ENCODE measurements around the gene EHD1. TPM values are rescaled to one million over a fixed set of nuclear protein-coding genes. Genes with fewer than 3 reads are reported as not detected.
A peak's percentile ranks its signal among the peaks of the same experiment; 100 is the strongest.

EHD1 gene
- total RNA-seq, 4 donors from 2014 or later = 29.5 to 44.0 (median 31.8) TPM

DNA sequence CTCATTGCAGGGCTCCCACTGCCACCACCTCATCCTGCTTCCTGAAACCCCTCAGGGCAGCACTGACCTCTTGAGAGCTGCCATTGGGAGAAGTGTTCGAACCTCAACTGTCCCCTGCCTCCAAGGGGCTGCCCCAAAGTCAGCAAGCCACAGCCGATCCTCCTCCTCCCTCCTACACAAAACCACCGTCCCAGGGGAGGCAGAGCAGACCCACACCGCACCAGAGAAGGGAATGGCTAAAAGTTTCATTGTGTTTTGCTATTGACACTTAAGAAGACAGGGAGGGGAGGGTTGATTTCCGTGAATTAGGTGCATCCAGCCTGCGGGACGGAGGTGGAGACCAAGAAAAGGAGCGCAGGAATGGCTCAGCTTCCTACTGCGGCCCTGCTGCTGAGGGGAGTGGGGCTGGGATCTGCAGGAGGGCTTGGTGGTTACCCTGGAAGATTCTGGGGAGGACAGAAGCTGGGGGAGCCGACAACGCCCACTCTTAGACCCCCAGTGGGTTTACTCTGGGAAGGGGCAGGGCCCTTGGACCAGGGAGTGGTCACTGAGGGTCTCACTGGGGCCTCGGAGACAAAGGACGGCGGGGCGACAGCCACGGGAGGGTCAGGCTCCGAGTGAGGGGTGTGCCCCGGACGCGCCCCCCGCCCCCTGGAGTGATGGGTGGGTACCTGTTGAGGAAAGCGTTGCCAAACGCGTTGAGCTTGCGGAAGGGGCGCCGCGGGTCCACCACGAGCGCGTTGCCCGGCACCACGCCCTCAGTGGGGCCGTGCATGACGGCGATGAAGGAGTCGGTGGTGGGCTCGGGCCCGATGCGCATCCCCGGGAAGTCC lies 815 bp downstream of the EHD1 start:
- H3K4me1 ChIP-seq = peaks cover 37 to 78% (median 57%) of the 10 kb centered on the region in 3 donors
- peak overlapping the region; percentile 88 to 96 (median 90) for H3K27ac ChIP-seq
- intact Hi-C loops (cut with DNase I) = no loop called here
- TF ChIP-seq POLR2A (IDR thresholded peaks at IDR 0.05) (peak in 1 of 4 donors; percentile 10), CTCF (IDR thresholded peaks at IDR 0.05) (no peak)
- H3K27me3 ChIP-seq = no peaks in the 10 kb centered on the region
- DNase-seq = no peak
- H3K36me3 ChIP-seq = peaks cover 0 to 23% (median 7%) of the 10 kb centered on the region in 3 donors
- 0 to 2% methylated on average over 5 to 8 of the region's 41 CpGs for WGBS, 2 donors
- peak overlapping the region; percentile 79 to 96 (median 82) for H3K4me3 ChIP-seq
- no peaks in the 10 kb centered on the region for H3K9me3 ChIP-seq

DNA sequence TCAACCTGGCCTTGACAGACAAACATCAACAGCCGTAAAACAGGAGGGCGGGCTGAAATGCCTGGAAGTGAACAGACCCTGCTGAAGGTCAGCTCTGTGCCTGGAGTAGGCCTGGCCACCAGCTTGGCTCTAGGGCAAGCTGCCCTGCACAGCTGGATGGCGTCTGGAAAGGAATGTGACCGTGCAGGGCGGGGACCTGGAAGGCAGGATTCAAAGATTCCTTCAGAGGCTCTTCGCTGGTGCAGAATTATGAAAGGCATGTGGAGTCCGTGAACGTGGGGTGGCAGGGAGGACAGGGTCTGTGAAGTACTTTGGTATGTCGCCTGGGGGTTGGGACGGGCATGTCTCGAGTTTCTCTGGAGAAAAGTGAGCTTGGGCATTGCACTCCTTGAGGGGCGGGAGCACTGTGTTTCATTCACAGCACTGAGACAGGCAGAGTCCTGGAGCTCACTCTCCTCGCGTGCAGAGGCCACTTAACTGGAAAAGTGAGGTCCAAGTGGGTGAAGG lies 1.5 kb downstream of the EHD1 start:
- Histone ChIP-seq H3K4me1 (peaks cover 37 to 85% (median 62%) of the 10 kb centered on the region in 3 donors), H3K4me3 (peak overlapping the region; percentile 79 to 96 (median 82)), H3K9me3 (no peaks in the 10 kb centered on the region), H3K27ac (peak overlapping the region; percentile 88 to 96 (median 90)), H3K36me3 (peaks cover 0 to 30% (median 7%) of the 10 kb centered on the region in 3 donors), H3K27me3 (no peaks in the 10 kb centered on the region)
- DNase-seq = no peak
- no peak for TF ChIP-seq CTCF (IDR thresholded peaks at IDR 0.05)
- no peak for TF ChIP-seq POLR2A (IDR thresholded peaks at IDR 0.05)
- intact Hi-C loops (cut with DNase I) = no loop called here
- 6 to 24% methylated on average over 9 to 11 of the region's 14 CpGs for WGBS, 2 donors

DNA sequence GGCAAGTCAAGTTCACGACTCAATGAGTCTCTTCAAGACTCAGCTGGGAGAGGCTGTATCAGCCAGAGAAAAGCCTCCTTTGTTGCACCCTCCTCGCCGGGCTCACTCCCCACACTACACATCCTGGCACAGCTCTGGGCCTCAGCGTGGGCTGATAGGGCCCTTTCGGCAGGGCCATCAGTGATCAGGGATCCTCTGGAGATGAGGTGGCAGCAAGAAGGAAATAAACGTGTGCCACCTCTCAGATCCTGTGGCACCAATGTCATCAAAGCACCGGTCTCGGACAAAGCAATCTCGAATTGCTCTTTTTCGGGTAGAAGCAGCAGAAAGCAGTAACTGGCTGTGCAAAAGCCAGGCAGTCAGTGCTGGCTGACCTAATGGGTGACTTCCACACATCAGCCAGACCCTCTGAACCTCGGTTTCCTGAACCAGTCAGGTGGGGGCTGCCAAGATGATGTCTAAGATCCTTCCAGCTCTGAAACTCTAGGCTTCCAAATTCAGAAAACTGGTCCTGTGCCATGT lies 2.1 kb downstream of the EHD1 start:
- H3K36me3 ChIP-seq = peaks cover 0 to 36% (median 11%) of the 10 kb centered on the region in 3 donors
- WGBS, 2 donors = 39 to 40% methylated on average over 5 to 11 of the region's 11 CpGs
- H3K4me1 ChIP-seq = peaks cover 43 to 85% (median 66%) of the 10 kb centered on the region in 3 donors
- no peaks in the 10 kb centered on the region for H3K9me3 ChIP-seq
- H3K27ac ChIP-seq = peak overlapping the region; percentile 88 to 96 (median 90)
- intact Hi-C loops (cut with DNase I) = no loop called here
- no peaks in the 10 kb centered on the region for H3K27me3 ChIP-seq
- DNase-seq = no peak
- peak overlapping the region; percentile 79 to 96 (median 82) for H3K4me3 ChIP-seq
- TF ChIP-seq POLR2A (IDR thresholded peaks at IDR 0.05) = no peak
- no peak for TF ChIP-seq CTCF (IDR thresholded peaks at IDR 0.05)

DNA sequence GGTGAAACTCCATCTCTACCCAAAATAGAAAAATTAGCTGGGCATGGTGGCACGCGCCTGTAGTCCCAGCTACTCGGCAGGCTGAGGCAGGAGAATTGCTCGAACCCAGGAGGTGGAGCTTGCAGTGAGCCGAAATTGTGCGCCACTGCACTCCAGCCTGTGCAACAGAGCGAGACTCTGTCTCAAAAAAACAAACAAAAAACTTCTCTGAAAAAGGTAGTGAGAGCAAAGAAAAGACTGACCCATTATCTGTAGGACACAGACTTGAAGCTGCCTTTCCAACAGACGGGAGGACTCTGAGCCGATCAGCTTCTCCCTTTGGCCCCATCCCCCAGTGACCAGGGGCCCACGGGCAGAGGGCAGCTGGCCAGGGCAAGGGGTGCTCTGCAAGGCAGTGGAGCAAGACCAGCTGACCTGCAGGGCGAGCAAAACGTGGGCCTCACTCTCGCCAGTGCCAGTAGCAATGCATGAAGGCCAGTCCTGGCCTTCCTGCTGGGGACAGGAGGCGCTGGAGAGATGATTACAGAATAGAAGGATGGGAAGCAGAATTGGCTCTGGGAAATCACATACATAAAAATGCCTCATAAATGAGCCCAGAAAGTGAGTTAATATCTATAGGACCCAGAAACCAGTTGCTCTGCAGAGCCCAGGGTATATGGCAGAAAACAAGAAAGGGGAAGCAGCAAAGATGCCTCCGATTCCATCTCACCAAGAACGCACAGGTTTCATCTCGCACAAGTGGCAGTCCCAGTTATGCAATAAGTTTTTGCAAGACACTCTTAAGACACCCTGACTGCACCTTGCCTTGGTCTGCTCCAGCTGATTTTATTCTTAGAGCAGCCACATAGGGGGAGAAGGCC lies 2.8 kb downstream of the EHD1 start:
- H3K27ac ChIP-seq = peak overlapping the region; percentile 88 to 96 (median 90)
- DNase-seq = no peak
- intact Hi-C loops (cut with DNase I) = no loop called here
- H3K4me1 ChIP-seq = peaks cover 50 to 85% (median 66%) of the 10 kb centered on the region in 3 donors
- peaks cover 0 to 43% (median 12%) of the 10 kb centered on the region in 3 donors for H3K36me3 ChIP-seq
- WGBS, 2 donors = 49 to 57% methylated on average over 17 of the region's 17 CpGs
- no peak for TF ChIP-seq POLR2A (IDR thresholded peaks at IDR 0.05)
- no peak for TF ChIP-seq CTCF (IDR thresholded peaks at IDR 0.05)
- no peaks in the 10 kb centered on the region for H3K9me3 ChIP-seq
- no peaks in the 10 kb centered on the region for H3K27me3 ChIP-seq
- H3K4me3 ChIP-seq = peak overlapping the region; percentile 79 to 96 (median 82)

Data from esophagus squamous epithelium (tissue), 5 donors.